H9 (cell line): ENCODE results near the gene HMGA1. TPM values are rescaled to one million over a fixed set of nuclear protein-coding genes. Genes with fewer than 3 reads are reported as not detected.

Experiments used
- DNase-seq: peaks from one replicate; pipeline ENCODE4 v3.0.0-alpha.2; 2017
- H2AFZ ChIP-seq: one replicate; pipeline ENCODE4 v1.6.1; 2013; ENCODE audit warnings: mild to moderate bottlenecking, low read length, control low read depth, moderate library complexity
- H2AK5ac ChIP-seq: 2 replicates; pipeline ENCODE4 v1.6.1; 2013; ENCODE audit warnings: low read length, control low read depth, mixed read lengths; ENCODE audit not compliant: insufficient read length
- H2BK120ac ChIP-seq: one replicate; pipeline ENCODE4 v1.6.1; 2013; ENCODE audit warnings: low read depth, mild to moderate bottlenecking, low read length, control low read depth, inconsistent platforms; ENCODE audit not compliant: poor library complexity, severe bottlenecking
- H2BK12ac ChIP-seq: 2 replicates; pipeline ENCODE4 v1.6.1; 2013; ENCODE audit warnings: low read length, control low read depth, mixed read lengths, low read depth; ENCODE audit not compliant: insufficient read length
- H2BK15ac ChIP-seq: 2 replicates; pipeline ENCODE4 v1.6.1; 2013; ENCODE audit warnings: low read depth, low read length, control low read depth
- H2BK20ac ChIP-seq: one replicate; pipeline ENCODE4 v1.6.1; 2013; ENCODE audit warnings: low read depth, mild to moderate bottlenecking, low read length, control low read depth, inconsistent platforms; ENCODE audit not compliant: poor library complexity, severe bottlenecking
- H2BK5ac ChIP-seq: 2 replicates; pipeline ENCODE4 v1.6.1; 2013; ENCODE audit warnings: low read length, control low read depth, mixed read lengths; ENCODE audit not compliant: insufficient read length
- H3K14ac ChIP-seq: 2 replicates; pipeline ENCODE4 v1.6.1; 2013; ENCODE audit warnings: low read length, control low read depth; ENCODE audit not compliant: insufficient read depth
- H3K18ac ChIP-seq: 2 replicates; pipeline ENCODE4 v1.6.1; 2013; ENCODE audit warnings: low read depth, mild to moderate bottlenecking, mixed read lengths, low read length, control low read depth; ENCODE audit not compliant: insufficient read length
- H3K23ac ChIP-seq: 2 replicates; pipeline ENCODE4 v1.6.1; 2013; ENCODE audit warnings: low read length, control low read depth, mixed read lengths, low read depth; ENCODE audit not compliant: insufficient read length
- H3K23me2 ChIP-seq: 2 replicates; pipeline ENCODE4 v1.6.1; 2013; ENCODE audit warnings: low read depth, mild to moderate bottlenecking, mixed read lengths, low read length, control low read depth; ENCODE audit not compliant: insufficient read length, poor library complexity, severe bottlenecking
- H3K27ac ChIP-seq: 2 replicates; pipeline ENCODE4 v1.5.1; 2013; ENCODE audit warnings: low read length, control low read depth, mixed read lengths, low read depth; ENCODE audit not compliant: insufficient read length
- H3K27me3 ChIP-seq: 2 replicates; pipeline ENCODE4 v1.6.1; 2013; ENCODE audit warnings: low read length, control low read depth, inconsistent platforms; ENCODE audit not compliant: insufficient read depth
- H3K4ac ChIP-seq: 2 replicates; pipeline ENCODE4 v1.6.1; 2013; ENCODE audit warnings: low read depth, mild to moderate bottlenecking, control low read depth, inconsistent platforms, low read length, moderate library complexity
- H3K4me1 ChIP-seq: 2 replicates; pipeline ENCODE4 v1.6.1; 2013; ENCODE audit warnings: low read length, control low read depth, inconsistent platforms; ENCODE audit not compliant: insufficient read depth
- H3K4me2 ChIP-seq: 2 replicates; pipeline ENCODE4 v1.6.1; 2013; ENCODE audit warnings: low read length, control low read depth, mixed read lengths; ENCODE audit not compliant: insufficient read length, insufficient read depth
- H3K56ac ChIP-seq: 2 replicates; pipeline ENCODE4 v1.6.1; 2013; ENCODE audit warnings: low read depth, mild to moderate bottlenecking, mixed read lengths, low read length, control low read depth; ENCODE audit not compliant: insufficient read length
- H3K79me1 ChIP-seq: 2 replicates; pipeline ENCODE4 v1.6.1; 2013; ENCODE audit warnings: low read depth, mild to moderate bottlenecking, moderate library complexity, low read length, control low read depth, inconsistent platforms; ENCODE audit not compliant: insufficient read depth, poor library complexity, severe bottlenecking
- H3K79me2 ChIP-seq: 2 replicates; pipeline ENCODE4 v1.6.1; 2013; ENCODE audit warnings: low read length, control low read depth, inconsistent platforms; ENCODE audit not compliant: insufficient read depth
- H3K9ac ChIP-seq: 2 replicates; pipeline ENCODE4 v1.6.1; 2013; ENCODE audit warnings: low read length, control low read depth, mixed read lengths; ENCODE audit not compliant: insufficient read length; ENCODE audit errors: extremely low read depth
- H3K9me3 ChIP-seq: one replicate; pipeline ENCODE4 v1.6.1; 2013; ENCODE audit warnings: low read depth, low read length, inconsistent platforms; ENCODE audit not compliant: control insufficient read depth
- H3T11ph ChIP-seq: one replicate; pipeline ENCODE4 v1.6.1; 2013; ENCODE audit warnings: mild to moderate bottlenecking, low read length, control low read depth, inconsistent platforms
- H4K20me1 ChIP-seq: one replicate; pipeline ENCODE4 v1.6.1; 2013; ENCODE audit not compliant: control insufficient read depth, insufficient read length, insufficient read depth
- H4K5ac ChIP-seq: 2 replicates; pipeline ENCODE4 v1.6.1; 2013; ENCODE audit warnings: low read depth, mild to moderate bottlenecking, mixed read lengths, low read length, control low read depth; ENCODE audit not compliant: insufficient read length
- H4K8ac ChIP-seq: replicated peaks from 2 replicates; pipeline ENCODE4 v1.6.1; 2013; ENCODE audit warnings: low read length, control low read depth, mixed read lengths, low read depth; ENCODE audit not compliant: insufficient read length
- H4K91ac ChIP-seq: 2 replicates; pipeline ENCODE4 v1.6.1; 2013; ENCODE audit warnings: low read depth, mild to moderate bottlenecking, moderate library complexity, mixed read lengths, low read length, control low read depth; ENCODE audit not compliant: insufficient read length
- H3K27ac Mint-ChIP-seq, 3 experiments: 2 replicates in 2 of 3; 3 replicates in 1 of 3; pipeline ENCODE4 v1.8.0; 2020 to 2021; ENCODE audit warnings: mixed read lengths in 3 of 3, mild to moderate bottlenecking in 1 of 3, moderate library complexity in 1 of 3
- H3K27me3 Mint-ChIP-seq: 2 replicates; pipeline ENCODE4 v1.8.0; 2021; ENCODE audit warnings: low read depth, mild to moderate bottlenecking, moderate library complexity, mixed read lengths
- H3K36me3 Mint-ChIP-seq, 3 experiments: 2 replicates in 2 of 3; 3 replicates in 1 of 3; pipeline ENCODE4 v1.8.0; 2020 to 2021; ENCODE audit warnings: low read depth in 3 of 3, mixed read lengths in 3 of 3; ENCODE audit not compliant: insufficient read depth in 1 of 3
- H3K4me1 Mint-ChIP-seq, 2 experiments: 2 replicates each; pipeline ENCODE4 v1.8.0; 2020; ENCODE audit warnings: mixed read lengths in 2 of 2
- H3K4me3 Mint-ChIP-seq, 2 experiments: 2 replicates in 1 of 2; 3 replicates in 1 of 2; pipeline ENCODE4 v1.8.0; 2020 to 2021; ENCODE audit warnings: mild to moderate bottlenecking in 2 of 2, mixed read lengths in 2 of 2, moderate library complexity in 1 of 2
- H3K9me3 Mint-ChIP-seq, 2 experiments: 2 replicates in 1 of 2; 3 replicates in 1 of 2; pipeline ENCODE4 v1.8.0; 2020; ENCODE audit warnings: mild to moderate bottlenecking in 2 of 2, mixed read lengths in 2 of 2, moderate library complexity in 1 of 2
- WGBS: extraction: QIAGEN DNeasy Blood & Tissue Kit; methylation state at CpG from one replicate; pipeline ENCODE4 v1.1.7; 2013; ENCODE audit warnings: missing lambda C conversion rate, low lambda C conversion rate, mixed read lengths; ENCODE audit not compliant: insufficient read length; ENCODE audit errors: extremely low coverage; 5-methylcytosine and 5-hydroxymethylcytosine counted together
- total RNA-seq: library from RNA; stranded (reverse); gene quantifications from 2 replicates; pipeline ENCODE4 v1.2.1, GENCODE V29; 2021
- TF ChIP-seq, protein P1 (sequence below): fragments of 200-600 bp; sonication (generic); conservative IDR thresholded peaks from 3 replicates; pipeline ENCODE4 v1.8.0; 2021; ENCODE audit warnings: antibody characterized with exemption, mild to moderate bottlenecking

HMGA1 gene
- total RNA-seq, 1 experiment from 2014 or later, result 2,116 TPM

DNA sequence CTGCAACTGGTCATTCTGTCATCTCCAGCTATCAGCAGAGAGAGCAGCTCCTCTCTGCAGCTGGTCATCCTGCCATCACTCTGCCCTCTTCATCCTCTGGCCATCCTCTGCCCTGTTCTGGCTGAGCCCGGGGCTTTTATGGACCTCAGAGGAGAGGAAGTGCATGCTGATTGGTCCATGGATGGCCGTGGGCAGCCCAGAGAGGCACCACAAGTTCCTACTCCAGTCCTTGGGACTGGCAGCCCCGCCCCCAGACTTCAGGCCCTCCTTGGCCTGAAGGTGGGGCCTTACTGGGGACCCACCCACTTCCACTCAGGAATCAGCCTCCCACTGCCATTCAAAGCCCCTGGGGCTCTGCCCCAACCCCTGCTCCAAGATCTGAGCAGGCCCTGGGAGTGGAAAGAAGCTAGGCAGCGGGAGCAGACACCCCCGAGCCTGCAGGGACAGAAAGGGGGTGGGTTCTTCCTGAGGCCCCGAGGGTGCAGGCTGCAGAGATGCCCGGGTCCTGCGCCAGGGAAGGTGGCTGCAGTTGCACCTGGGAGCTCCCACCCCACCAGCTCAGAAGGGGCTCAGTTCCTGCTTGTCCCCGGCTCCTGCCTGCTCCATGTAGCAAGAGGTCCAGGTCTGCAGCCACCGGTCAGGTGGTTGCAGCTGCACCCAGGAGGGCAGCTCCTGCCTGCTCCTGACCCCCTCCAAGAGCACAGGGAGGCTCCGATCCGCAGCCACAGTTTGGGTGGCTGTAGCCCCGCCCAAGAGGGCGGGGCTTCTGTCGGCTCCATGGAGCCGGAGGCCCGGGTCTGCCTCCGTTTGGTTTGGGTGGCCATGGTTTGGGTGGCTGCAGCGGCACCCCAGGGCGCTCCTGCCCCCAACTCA, 34.1 kb upstream of the HMGA1 start:
- H2BK5ac ChIP-seq, result no peak overlapping the region
- no peak overlapping the region for H2BK15ac ChIP-seq
- H3K23ac ChIP-seq, result no peak overlapping the region
- H3K9me3 Mint-ChIP-seq, result peaks cover 0 to 10% of the 10 kb centered on the region in 2 experiments; a peak in 2 of 5 replicates
- no peak overlapping the region for H3K27ac ChIP-seq
- no peaks in the 10 kb centered on the region for H4K20me1 ChIP-seq
- no peak overlapping the region for H3K27ac Mint-ChIP-seq
- no peak overlapping the region for H3K18ac ChIP-seq
- no peaks in the 10 kb centered on the region for H3K23me2 ChIP-seq
- H3K79me1 ChIP-seq, result no peaks in the 10 kb centered on the region
- no peak overlapping the region for H3K9ac ChIP-seq
- H3K4me1 Mint-ChIP-seq, result peaks cover 35 to 40% of the 10 kb centered on the region in 2 experiments
- no peak overlapping the region for H2BK12ac ChIP-seq
- no peak overlapping the region for H4K8ac ChIP-seq
- H3K4me3 Mint-ChIP-seq, result no peak overlapping the region
- no peaks in the 10 kb centered on the region for H3K27me3 ChIP-seq
- no peak overlapping the region for H2AFZ ChIP-seq
- H2BK120ac ChIP-seq, result no peak overlapping the region
- H3K4ac ChIP-seq, result no peak overlapping the region
- H2AK5ac ChIP-seq, result no peak overlapping the region
- H4K5ac ChIP-seq, result no peak overlapping the region
- peak; percentile 92 for DNase-seq
- WGBS, result no CpG with 5 or more reads among the region's 20 CpGs
- H2BK20ac ChIP-seq, result no peak overlapping the region
- no peak overlapping the region for H3K56ac ChIP-seq
- H3K79me2 ChIP-seq, result no peaks in the 10 kb centered on the region
- H3K4me2 ChIP-seq, result no peak overlapping the region
- H3K4me1 ChIP-seq, result peaks cover 7% of the 10 kb centered on the region
- H3T11ph ChIP-seq, result no peak overlapping the region
- no peaks in the 10 kb centered on the region for H3K9me3 ChIP-seq
- H3K14ac ChIP-seq, result no peak overlapping the region
- TF ChIP-seq, protein P1, sequence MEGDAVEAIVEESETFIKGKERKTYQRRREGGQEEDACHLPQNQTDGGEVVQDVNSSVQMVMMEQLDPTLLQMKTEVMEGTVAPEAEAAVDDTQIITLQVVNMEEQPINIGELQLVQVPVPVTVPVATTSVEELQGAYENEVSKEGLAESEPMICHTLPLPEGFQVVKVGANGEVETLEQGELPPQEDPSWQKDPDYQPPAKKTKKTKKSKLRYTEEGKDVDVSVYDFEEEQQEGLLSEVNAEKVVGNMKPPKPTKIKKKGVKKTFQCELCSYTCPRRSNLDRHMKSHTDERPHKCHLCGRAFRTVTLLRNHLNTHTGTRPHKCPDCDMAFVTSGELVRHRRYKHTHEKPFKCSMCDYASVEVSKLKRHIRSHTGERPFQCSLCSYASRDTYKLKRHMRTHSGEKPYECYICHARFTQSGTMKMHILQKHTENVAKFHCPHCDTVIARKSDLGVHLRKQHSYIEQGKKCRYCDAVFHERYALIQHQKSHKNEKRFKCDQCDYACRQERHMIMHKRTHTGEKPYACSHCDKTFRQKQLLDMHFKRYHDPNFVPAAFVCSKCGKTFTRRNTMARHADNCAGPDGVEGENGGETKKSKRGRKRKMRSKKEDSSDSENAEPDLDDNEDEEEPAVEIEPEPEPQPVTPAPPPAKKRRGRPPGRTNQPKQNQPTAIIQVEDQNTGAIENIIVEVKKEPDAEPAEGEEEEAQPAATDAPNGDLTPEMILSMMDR, result no peak
- H3K27me3 Mint-ChIP-seq, result peaks cover 2% of the 10 kb centered on the region
- no peak overlapping the region for H4K91ac ChIP-seq
- peaks cover 0 to 7% (median 2%) of the 10 kb centered on the region in 3 experiments; a peak in 2 of 7 replicates for H3K36me3 Mint-ChIP-seq
